Calu3 (cell line): ENCODE data around the gene SLC11A1. TPM values are rescaled to one million over a fixed set of nuclear protein-coding genes. Genes with fewer than 3 reads are reported as not detected.

Source experiments
- BruUV-seq: library from RNA; stranded (reverse); fragments of 400-500 nt; replicated peaks from 2 replicates; lab custom pipeline; 2021; lab: Mats Ljungman, UMichigan
- CTCF ChIA-PET: fragments of 300-600 bp; sonication (Branson Sonifier 250); formaldehyde crosslinking; loops from one replicate; lab custom pipeline; 2022; ENCODE audit warnings: antibody characterized with exemption; lab: Charles Lee
- DNase-seq: peaks from one replicate; pipeline ENCODE4 v3.0.0; 2022
- H3K27ac Mint-ChIP-seq: one replicate; pipeline ENCODE4 v1.8.0; 2022; ENCODE audit warnings: mixed read lengths; ENCODE audit not compliant: unreplicated experiment
- H3K27me3 Mint-ChIP-seq: one replicate; pipeline ENCODE4 v1.8.0; 2022; ENCODE audit warnings: mixed read lengths; ENCODE audit not compliant: unreplicated experiment
- H3K36me3 Mint-ChIP-seq: one replicate; pipeline ENCODE4 v1.8.0; 2022; ENCODE audit warnings: mild to moderate bottlenecking, moderate library complexity, mixed read lengths; ENCODE audit not compliant: insufficient read depth, unreplicated experiment
- H3K4me1 Mint-ChIP-seq: one replicate; pipeline ENCODE4 v1.8.0; 2022; ENCODE audit warnings: mild to moderate bottlenecking, low read depth, mixed read lengths; ENCODE audit not compliant: unreplicated experiment
- H3K4me3 Mint-ChIP-seq: one replicate; pipeline ENCODE4 v1.8.0; 2022; ENCODE audit warnings: mild to moderate bottlenecking, low read depth, moderate library complexity, mixed read lengths; ENCODE audit not compliant: unreplicated experiment
- H3K9me3 Mint-ChIP-seq: one replicate; pipeline ENCODE4 v1.8.0; 2022; ENCODE audit warnings: low read depth, mixed read lengths; ENCODE audit not compliant: unreplicated experiment
- intact Hi-C: fragments of 100-400 bp; cut with micrococcal nuclease; formaldehyde crosslinking; loops from one replicate; pipeline ENCODE4 v1.10.0; 2022; ENCODE audit not compliant: unreplicated experiment
- total RNA-seq: library from RNA; stranded (reverse); gene quantifications from 2 replicates; pipeline ENCODE4 v1.2.3, GENCODE V29; 2022
- TF ChIP-seq, protein P1 (sequence below): fragments of 200-600 bp; IDR thresholded peaks from one replicate; pipeline ENCODE4 v1.8.0; 2022; ENCODE audit warnings: antibody characterized with exemption; ENCODE audit not compliant: unreplicated experiment

Gene SLC11A1
- total RNA-seq, 1 experiment from 2014 or later = not detected

DNA sequence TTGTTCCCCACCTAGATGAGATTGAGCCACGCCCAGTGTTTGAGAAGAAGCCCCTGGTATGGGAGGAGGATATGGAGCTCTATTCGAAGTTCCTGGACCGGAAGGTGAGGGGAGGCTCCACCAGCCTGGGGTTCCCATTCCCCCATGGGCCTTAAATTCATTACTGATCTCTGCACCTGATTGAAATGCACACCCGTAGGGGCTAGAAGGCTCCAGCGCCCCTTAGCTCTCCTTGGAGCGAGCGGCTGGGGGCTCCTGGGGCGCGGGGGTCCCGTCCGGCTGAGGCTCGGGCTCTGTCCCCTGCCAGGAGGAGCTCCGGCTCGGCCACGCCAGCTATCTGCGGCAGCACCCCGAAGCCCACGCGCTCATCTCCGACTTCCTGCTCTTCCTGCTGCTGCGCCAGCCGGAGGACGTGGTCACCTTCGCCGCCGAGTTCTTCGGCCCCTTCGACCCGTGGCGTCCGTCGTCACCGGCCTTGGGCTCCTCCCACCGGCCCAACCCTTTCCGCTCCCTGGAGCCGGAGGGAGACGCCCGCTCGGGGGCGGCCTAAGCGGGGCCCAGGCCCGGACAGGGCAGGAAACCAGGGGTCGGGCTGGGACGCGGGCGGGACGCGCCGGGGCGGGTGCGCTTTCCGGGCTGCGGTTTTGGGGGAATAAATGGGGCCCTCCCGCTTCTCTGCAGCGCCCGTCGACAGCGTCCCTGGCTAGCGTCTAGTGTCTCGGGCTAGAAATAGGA is 14.5 kb upstream of the SLC11A1 start:
- CTCF ChIA-PET = interaction anchor here (1.0 kb wide), 1 partner anchor 304 kb away, joined by 5 read pairs; the partner anchor contains the start of genes RNF25 and STK36
- Mint-ChIP-seq H3K36me3 (peaks cover 13% of the 10 kb centered on the region), H3K4me1 (no peaks in the 10 kb centered on the region), H3K9me3 (no peaks in the 10 kb centered on the region), H3K27me3 (no peaks in the 10 kb centered on the region), H3K27ac (peak overlapping the region; percentile 90), H3K4me3 (peak overlapping the region; percentile 87)
- no TSS peak for BruUV-seq
- TF ChIP-seq, protein P1, sequence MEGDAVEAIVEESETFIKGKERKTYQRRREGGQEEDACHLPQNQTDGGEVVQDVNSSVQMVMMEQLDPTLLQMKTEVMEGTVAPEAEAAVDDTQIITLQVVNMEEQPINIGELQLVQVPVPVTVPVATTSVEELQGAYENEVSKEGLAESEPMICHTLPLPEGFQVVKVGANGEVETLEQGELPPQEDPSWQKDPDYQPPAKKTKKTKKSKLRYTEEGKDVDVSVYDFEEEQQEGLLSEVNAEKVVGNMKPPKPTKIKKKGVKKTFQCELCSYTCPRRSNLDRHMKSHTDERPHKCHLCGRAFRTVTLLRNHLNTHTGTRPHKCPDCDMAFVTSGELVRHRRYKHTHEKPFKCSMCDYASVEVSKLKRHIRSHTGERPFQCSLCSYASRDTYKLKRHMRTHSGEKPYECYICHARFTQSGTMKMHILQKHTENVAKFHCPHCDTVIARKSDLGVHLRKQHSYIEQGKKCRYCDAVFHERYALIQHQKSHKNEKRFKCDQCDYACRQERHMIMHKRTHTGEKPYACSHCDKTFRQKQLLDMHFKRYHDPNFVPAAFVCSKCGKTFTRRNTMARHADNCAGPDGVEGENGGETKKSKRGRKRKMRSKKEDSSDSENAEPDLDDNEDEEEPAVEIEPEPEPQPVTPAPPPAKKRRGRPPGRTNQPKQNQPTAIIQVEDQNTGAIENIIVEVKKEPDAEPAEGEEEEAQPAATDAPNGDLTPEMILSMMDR = no peak
- DNase-seq = peak; percentile 91
- intact Hi-C loops = no loop called here

DNA sequence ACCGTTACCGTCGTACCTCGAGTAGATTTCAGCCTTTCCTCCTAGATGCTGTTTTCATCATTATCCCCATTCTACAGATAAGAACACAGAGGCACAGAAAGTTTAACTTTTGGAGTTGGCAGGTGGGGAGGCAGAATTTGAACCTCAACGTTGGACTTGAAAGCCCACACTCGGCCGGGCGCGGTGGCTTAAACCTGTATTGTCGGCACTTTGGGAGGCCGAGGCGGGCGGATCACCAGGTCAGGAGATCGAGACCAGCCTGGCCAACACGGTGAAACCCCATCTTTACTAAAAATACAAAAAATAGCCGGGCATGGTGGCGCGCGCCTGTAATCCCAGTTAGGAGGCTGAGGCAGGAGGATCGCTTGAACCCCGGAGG is 13.9 kb upstream of the SLC11A1 start:
- Mint-ChIP-seq H3K9me3 (no peaks in the 10 kb centered on the region), H3K36me3 (peaks cover 13% of the 10 kb centered on the region), H3K4me3 (peak overlapping the region; percentile 87), H3K27me3 (no peaks in the 10 kb centered on the region), H3K4me1 (no peaks in the 10 kb centered on the region), H3K27ac (peak overlapping the region; percentile 90)
- CTCF ChIA-PET = interaction anchor here (1.0 kb wide), 1 partner anchor 304 kb away, joined by 5 read pairs; the partner anchor contains the start of genes RNF25 and STK36
- BruUV-seq = TSS peak; percentile 82
- intact Hi-C loops = no loop called here
- no peak for DNase-seq
- TF ChIP-seq, protein P1 = no peak

DNA sequence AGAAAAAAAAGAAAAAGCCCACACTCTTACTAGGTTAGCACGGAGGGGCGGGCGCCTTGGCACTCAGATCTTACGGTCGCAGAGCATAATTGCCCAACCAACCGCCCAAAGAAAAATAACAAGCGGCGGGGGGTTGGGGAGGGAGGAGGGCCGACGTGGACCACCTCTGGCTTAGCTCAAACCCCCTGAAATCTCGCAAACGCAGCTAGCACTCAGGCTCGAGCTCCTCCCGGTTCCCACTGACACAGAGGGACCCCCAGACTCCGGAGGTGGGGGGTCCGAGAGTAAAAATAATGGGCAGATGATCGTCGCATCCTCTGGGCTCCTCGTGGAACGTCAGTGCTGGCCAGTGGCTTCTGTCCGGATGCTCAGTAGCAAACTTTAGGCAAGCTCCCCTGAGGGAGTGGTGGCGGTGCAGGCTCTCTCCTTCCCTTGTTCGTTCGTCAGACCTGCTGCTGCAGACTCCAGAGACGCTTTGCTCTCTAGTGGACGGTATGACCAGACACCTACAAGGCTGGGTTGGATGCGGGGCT is 13.4 kb upstream of the SLC11A1 start:
- H3K36me3 Mint-ChIP-seq = peaks cover 13% of the 10 kb centered on the region
- intact Hi-C loops = no loop called here
- H3K27ac Mint-ChIP-seq = no peak overlapping the region
- no peaks in the 10 kb centered on the region for H3K9me3 Mint-ChIP-seq
- CTCF ChIA-PET = no interaction called here
- no peak for DNase-seq
- TF ChIP-seq, protein P1 = no peak
- H3K4me1 Mint-ChIP-seq = no peaks in the 10 kb centered on the region
- H3K4me3 Mint-ChIP-seq = no peak overlapping the region
- no peaks in the 10 kb centered on the region for H3K27me3 Mint-ChIP-seq
- no TSS peak for BruUV-seq

DNA sequence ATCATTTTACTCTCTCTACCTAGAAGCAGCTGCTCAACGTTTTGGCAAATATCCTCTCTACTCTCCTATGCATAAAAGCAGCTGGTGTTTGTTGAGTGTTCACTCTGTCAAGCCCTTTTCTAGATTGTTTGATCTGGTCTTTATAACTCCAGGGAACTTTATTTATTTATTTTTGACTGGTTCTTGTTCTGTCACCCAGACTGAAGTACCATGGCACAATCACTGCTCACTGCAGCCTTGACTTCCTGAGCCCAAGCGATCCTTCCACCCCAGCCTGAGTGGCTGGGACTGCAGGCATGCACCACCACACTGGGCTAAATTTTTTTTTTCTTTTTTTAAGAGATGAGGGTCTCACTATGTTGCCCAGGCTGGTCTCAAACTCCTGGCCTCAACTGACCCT is 12.7 kb upstream of the SLC11A1 start:
- H3K27ac Mint-ChIP-seq = no peak overlapping the region
- peaks cover 13% of the 10 kb centered on the region for H3K36me3 Mint-ChIP-seq
- intact Hi-C loops = no loop called here
- no peak for DNase-seq
- CTCF ChIA-PET = no interaction called here
- H3K4me1 Mint-ChIP-seq = no peaks in the 10 kb centered on the region
- H3K9me3 Mint-ChIP-seq = no peaks in the 10 kb centered on the region
- H3K4me3 Mint-ChIP-seq = no peak overlapping the region
- TF ChIP-seq, protein P1 = no peak
- no peaks in the 10 kb centered on the region for H3K27me3 Mint-ChIP-seq
- BruUV-seq = no TSS peak
